Nephron progenitor cell (in vitro differentiated cells): ENCODE measurements around the gene LITAF.
"Not testable (repeated sequence)": the region's sequence is repeated elsewhere in the genome, so short reads cannot be mapped to it uniquely, and the experiment has no call there.

Experiments
- DNase-seq: peaks from one replicate; pipeline ENCODE4 v3.0.0; 2021
- H3K27ac Mint-ChIP-seq: 2 replicates; pipeline ENCODE4 v1.8.0; 2021; ENCODE audit warnings: mild to moderate bottlenecking, moderate library complexity, mixed read lengths
- H3K27me3 Mint-ChIP-seq: 2 replicates; pipeline ENCODE4 v1.8.0; 2021; ENCODE audit warnings: mild to moderate bottlenecking, low read depth, mixed read lengths; ENCODE audit not compliant: poor library complexity
- H3K36me3 Mint-ChIP-seq: 2 replicates; pipeline ENCODE4 v1.8.0; 2021; ENCODE audit warnings: low read depth, mixed read lengths
- H3K4me1 Mint-ChIP-seq: 2 replicates; pipeline ENCODE4 v1.8.0; 2021; ENCODE audit warnings: mixed read lengths
- H3K4me3 Mint-ChIP-seq: 2 replicates; pipeline ENCODE4 v1.8.0; 2021; ENCODE audit warnings: mild to moderate bottlenecking, moderate library complexity, mixed read lengths
- H3K9me3 Mint-ChIP-seq: 2 replicates; pipeline ENCODE4 v1.8.0; 2021; ENCODE audit warnings: mild to moderate bottlenecking, moderate library complexity, mixed read lengths
- CTCF ChIP-seq: fragments of 200-600 bp; sonication (generic); IDR thresholded peaks from 2 replicates; pipeline ENCODE4 v1.5.0; 2021; ENCODE audit warnings: antibody characterized with exemption

LITAF gene

GRCh38 chr16:11515540-11516430 is 70.9 kb downstream of the LITAF start:
- peaks cover 14% of the 10 kb centered on the region for H3K4me1 Mint-ChIP-seq
- H3K27ac Mint-ChIP-seq = no peak overlapping the region
- peaks cover 8% of the 10 kb centered on the region for H3K27me3 Mint-ChIP-seq
- H3K4me3 Mint-ChIP-seq = no peak overlapping the region
- TF ChIP-seq CTCF = no peak
- peaks cover 10% of the 10 kb centered on the region for H3K36me3 Mint-ChIP-seq
- no peak for DNase-seq
- peaks cover 10% of the 10 kb centered on the region for H3K9me3 Mint-ChIP-seq

GRCh38 chr16:11514283-11514682 is 72.4 kb downstream of the LITAF start:
- no peak for TF ChIP-seq CTCF
- Mint-ChIP-seq H3K9me3 (no peaks in the 10 kb centered on the region), H3K4me1 (peaks cover 21% of the 10 kb centered on the region), H3K4me3 (no peak overlapping the region), H3K27ac (no peak overlapping the region), H3K36me3 (no peaks in the 10 kb centered on the region), H3K27me3 (peaks cover 8% of the 10 kb centered on the region)
- no peak for DNase-seq

- peaks cover 21% of the 10 kb centered on the region for H3K4me1 Mint-ChIP-seq
- not testable (repeated sequence) for H3K9me3 Mint-ChIP-seq, DNase-seq, H3K4me3 Mint-ChIP-seq, H3K36me3 Mint-ChIP-seq, H3K27ac Mint-ChIP-seq, H3K27me3 Mint-ChIP-seq
These were observed 73.4 kb downstream of the LITAF start for GRCh38 chr16:11513366-11513765.

GRCh38 chr16:11511801-11512200 is 74.9 kb downstream of the LITAF start:
- DNase-seq = no peak
- no peak for TF ChIP-seq CTCF
- peaks cover 2% of the 10 kb centered on the region for H3K27me3 Mint-ChIP-seq
- H3K36me3 Mint-ChIP-seq = no peaks in the 10 kb centered on the region
- H3K4me1 Mint-ChIP-seq = peaks cover 14% of the 10 kb centered on the region
- H3K4me3 Mint-ChIP-seq = no peak overlapping the region
- no peak overlapping the region for H3K27ac Mint-ChIP-seq
- H3K9me3 Mint-ChIP-seq = no peaks in the 10 kb centered on the region

GRCh38 chr16:11511328-11511727 is 75.4 kb downstream of the LITAF start:
- no peaks in the 10 kb centered on the region for H3K36me3 Mint-ChIP-seq
- H3K4me1 Mint-ChIP-seq = peaks cover 19% of the 10 kb centered on the region

More at GRCh38 chr16:11511328-11511727, 75.4 kb downstream of the LITAF start:
- no peak for DNase-seq
- Mint-ChIP-seq H3K27me3 (peaks cover 2% of the 10 kb centered on the region), H3K27ac (no peak overlapping the region), H3K9me3 (no peaks in the 10 kb centered on the region), H3K4me3 (no peak overlapping the region)
- TF ChIP-seq CTCF = no peak
